SK-N-SH (cell line): ENCODE measurements around the gene BRD3. TPM values are rescaled to one million over a fixed set of nuclear protein-coding genes. Genes with fewer than 3 reads are reported as not detected.

Source experiments
- CTCF ChIA-PET: fragments of 300-600, 350-600 bp; formaldehyde crosslinking; extraction: SDS; loops from one replicate; lab custom pipeline; 2021; lab: Yijun Ruan, JAX
- POLR2A ChIA-PET: fragments of 350-600 bp; sonication (Branson Sonifier 250); formaldehyde crosslinking; extraction: SDS; loops from one replicate; lab custom pipeline; 2020; ENCODE audit warnings: antibody characterized with exemption, inconsistent platforms; lab: Yijun Ruan, JAX
- DNase-seq: peaks from one replicate; pipeline ENCODE4 v3.0.0; 2012
- H2AFZ ChIP-seq: fragments of 200-600 bp; sonication (generic); 2 replicates; pipeline ENCODE4 v1.8.1; 2016; ENCODE audit warnings: antibody characterized with exemption, mild to moderate bottlenecking, low read depth
- H3F3A ChIP-seq: fragments of 200-600 bp; sonication (generic); replicated peaks from 2 replicates; pipeline ENCODE3; 2016; ENCODE audit warnings: antibody characterized with exemption, mild to moderate bottlenecking; ENCODE audit not compliant: insufficient read depth
- H3K27ac ChIP-seq, 2 experiments: fragments of 200-500 bp in 1 of 2; fragments of 200-600 bp in 1 of 2; sonication (Bioruptor generic) in 1 of 2; sonication (generic), shearing (Covaris generic) in 1 of 2; 2 replicates each; pipeline versions ENCODE4 v1.5.1 to v1.6.1; 2014 to 2016; ENCODE audit warnings: low read depth in 2 of 2, inconsistent platforms in 1 of 2, low read length in 1 of 2, mild to moderate bottlenecking in 1 of 2, mixed read lengths in 1 of 2
- H3K27me3 ChIP-seq: fragments of 200-600 bp; sonication (generic), shearing (Covaris generic); 2 replicates; pipeline ENCODE4 v1.6.1; 2016; ENCODE audit warnings: mixed run types; ENCODE audit not compliant: insufficient read depth
- H3K36me3 ChIP-seq, 2 experiments: fragments of 200-500 bp in 1 of 2; fragments of 200-600 bp in 1 of 2; sonication (Bioruptor generic) in 1 of 2; sonication (generic) in 1 of 2; replicated peaks in 1 of 2; 2 replicates each; pipeline versions ENCODE3 to v1.5.1; 2014 to 2016; ENCODE audit warnings: low read length in 1 of 2, mild to moderate bottlenecking in 1 of 2; ENCODE audit not compliant: insufficient read depth in 2 of 2, control insufficient read depth in 1 of 2
- H3K4me1 ChIP-seq, 2 experiments: fragments of 200-500 bp in 1 of 2; fragments of 200-600 bp in 1 of 2; sonication (Bioruptor generic) in 1 of 2; sonication (generic), shearing (Covaris generic) in 1 of 2; 2 replicates each; pipeline versions ENCODE4 v1.5.1 to v1.6.1; 2014 to 2016; ENCODE audit warnings: low read depth in 1 of 2, low read length in 1 of 2, mixed run types in 1 of 2; ENCODE audit not compliant: insufficient read depth in 2 of 2, control insufficient read depth in 1 of 2
- H3K4me2 ChIP-seq: fragments of 200-600 bp; sonication (generic), shearing (Covaris generic); 2 replicates; pipeline ENCODE4 v1.6.1; 2017; ENCODE audit warnings: mixed run types
- H3K4me3 ChIP-seq, 2 experiments: fragments of 200-500 bp in 1 of 2; fragments of 200-600 bp in 1 of 2; sonication (Bioruptor generic) in 1 of 2; sonication (generic), shearing (Covaris generic) in 1 of 2; 2 replicates each; pipeline versions ENCODE4 v1.5.1 to v1.8.1; 2014 to 2016; ENCODE audit warnings: low read depth in 2 of 2, inconsistent platforms in 1 of 2, low read length in 1 of 2, mild to moderate bottlenecking in 1 of 2, mixed read lengths in 1 of 2, moderate library complexity in 1 of 2
- H3K79me2 ChIP-seq: fragments of 200-600 bp; sonication (generic); 2 replicates; pipeline ENCODE4 v1.8.1; 2017; ENCODE audit warnings: mild to moderate bottlenecking; ENCODE audit not compliant: insufficient read depth
- H3K9ac ChIP-seq: fragments of 200-600 bp; sonication (generic); 2 replicates; pipeline ENCODE4 v1.6.1; 2017; ENCODE audit warnings: mixed run types
- H3K9me2 ChIP-seq: fragments of 200-600 bp; sonication (generic); 2 replicates; pipeline ENCODE4 v1.6.1; 2017; ENCODE audit warnings: mixed run types
- H3K9me3 ChIP-seq: fragments of 200-600 bp; sonication (generic); 2 replicates; pipeline ENCODE4 v1.6.1; 2017; ENCODE audit warnings: mixed run types, mild to moderate bottlenecking, moderate library complexity
- H4K20me1 ChIP-seq: fragments of 200-600 bp; sonication (generic); 2 replicates; pipeline ENCODE4 v1.6.1; 2017; ENCODE audit warnings: mild to moderate bottlenecking, mixed run types; ENCODE audit not compliant: insufficient read depth
- CTCF ChIP-seq: fragments of 200-600 bp; sonication (generic); IDR thresholded peaks from 2 replicates; pipeline ENCODE4 v1.6.1; 2017; ENCODE audit warnings: antibody characterized with exemption, mild to moderate bottlenecking, moderate library complexity
- EP300 ChIP-seq, 2 experiments: IDR thresholded peaks; 2 replicates each; pipeline versions ENCODE4 v1.4.0 to v1.6.1; 2012; ENCODE audit warnings: borderline replicate concordance in 1 of 2, low read depth in 1 of 2, low read length in 1 of 2
- FOSL2 ChIP-seq: IDR thresholded peaks from 2 replicates; pipeline ENCODE4 v1.4.0; 2012; ENCODE audit warnings: low read depth, mild to moderate bottlenecking, moderate library complexity, borderline replicate concordance
- FOXJ3 ChIP-seq: sonication (generic); formaldehyde crosslinking; IDR thresholded peaks from 2 replicates; pipeline ENCODE4 v1.5.1; 2020; ENCODE audit warnings: mild to moderate bottlenecking, missing genetic modification reagents
- GATA2 ChIP-seq: sonication (generic); formaldehyde crosslinking; IDR thresholded peaks from 2 replicates; pipeline ENCODE4 v1.5.0; 2020; ENCODE audit warnings: mild to moderate bottlenecking, missing genetic modification reagents
- MAX ChIP-seq: IDR thresholded peaks from 2 replicates; pipeline ENCODE4 v1.4.0; 2012; ENCODE audit warnings: low read depth
- NFIC ChIP-seq: IDR thresholded peaks from 2 replicates; pipeline ENCODE4 v1.4.0; 2012; ENCODE audit warnings: borderline replicate concordance
- NRF1 ChIP-seq: IDR thresholded peaks from 2 replicates; pipeline ENCODE4 v1.6.1; 2012; ENCODE audit warnings: low read depth, mild to moderate bottlenecking, low read length
- PBX3 ChIP-seq: IDR thresholded peaks from 2 replicates; pipeline ENCODE4; 2012
- POLR2AphosphoS5 ChIP-seq: IDR thresholded peaks from 2 replicates; pipeline ENCODE4 v1.6.1; 2012; ENCODE audit warnings: low read depth, low read length
- RXRA ChIP-seq: IDR thresholded peaks from 2 replicates; pipeline ENCODE4 v1.4.0; 2012; ENCODE audit warnings: low read depth, mild to moderate bottlenecking, borderline replicate concordance
- SIN3A ChIP-seq: IDR thresholded peaks from 2 replicates; pipeline ENCODE4 v1.6.1; 2012; ENCODE audit warnings: low read depth, mild to moderate bottlenecking, low read length, moderate library complexity, borderline replicate concordance
- YY1 ChIP-seq: IDR thresholded peaks from 2 replicates; pipeline ENCODE4 v1.4.0; 2012; ENCODE audit warnings: low read depth, mild to moderate bottlenecking
- ZBTB33 ChIP-seq: IDR thresholded peaks from 2 replicates; pipeline ENCODE4 v1.4.0; 2012; ENCODE audit warnings: low read depth, borderline replicate concordance
- WGBS: methylation state at CpG from one replicate; pipeline ENCODE4 v1.1.6; 2017; ENCODE audit warnings: low lambda C conversion rate; 5-methylcytosine and 5-hydroxymethylcytosine counted together
- polyA plus RNA-seq, 3 experiments: library from polyadenylated mRNA; depleted of rRNA; stranded (reverse); fragments of >200 nt; gene quantifications; 2 replicates each; pipeline ENCODE4 v1.2.3, GENCODE V29; 2012

BRD3 gene
- polyA plus RNA-seq, 1 of the 3 experiments (the other 2 are of a cell fraction), result 11.4 TPM

- Histone ChIP-seq H3K4me2 (no peak overlapping the region), H4K20me1 (no peaks in the 10 kb centered on the region), H3F3A (peaks cover 18% of the 10 kb centered on the region), H3K27ac (no peak overlapping the region), H3K9me2 (no peaks in the 10 kb centered on the region), H3K4me3 (no peak overlapping the region), H3K4me1 (no peaks in the 10 kb centered on the region; a peak in 1 of 4 replicates), H3K36me3 (peaks cover 29 to 75% of the 10 kb centered on the region in 2 experiments), H3K79me2 (no peaks in the 10 kb centered on the region), H3K27me3 (no peaks in the 10 kb centered on the region), H3K9me3 (no peaks in the 10 kb centered on the region), H3K9ac (no peak overlapping the region), H2AFZ (no peak overlapping the region)
- no peak for DNase-seq
- TF ChIP-seq GATA2 (CRISPR knock-in tag), result no peak
- TF ChIP-seq FOSL2, result no peak
- TF ChIP-seq NRF1, result no peak
- TF ChIP-seq FOXJ3 (CRISPR knock-in tag), result no peak
- TF ChIP-seq SIN3A, result no peak
- TF ChIP-seq POLR2AphosphoS5, result no peak
- no peak for TF ChIP-seq PBX3
- TF ChIP-seq NFIC, result no peak
- no peak for TF ChIP-seq CTCF
- TF ChIP-seq RXRA, result no peak
- no peak for TF ChIP-seq ZBTB33
- no peak for TF ChIP-seq EP300 (IDR thresholded peaks at IDR 0.05; ENCODE audit: borderline replicate concordance in 1 of 2, low read depth in 1 of 2, low read length in 1 of 2)
- no peak for TF ChIP-seq MAX
- no peak for TF ChIP-seq YY1
- ChIA-PET POLR2A (interaction anchor here (1.1 kb wide), 1 partner anchor 12 kb away, joined by 3 read pairs; no protein-coding TSS in a partner anchor), CTCF (interaction anchor here (0.6 to 1.2 kb wide), 3 partner anchors 8 to 45 kb away, joined by 3 to 4 read pairs (median 3); no protein-coding TSS in a partner anchor)
- 94% methylated on average over 22 of the region's 26 CpGs for WGBS
These were observed 34.2 kb downstream of the BRD3 start for GRCh38 chr9:134033516-134034214.
